GM12891 (cell line): ENCODE results near the gene SPECC1.

Source experiments
- DNase-seq: peaks from one replicate; pipeline ENCODE4 v3.0.0; 2011; ENCODE audit warnings: low spot score; ENCODE audit not compliant: insufficient read length
- FAIRE-seq: peaks from 2 replicates; lab custom pipeline; 2011; peaks lifted over from hg19 to GRCh38; lab: Jason Lieb, UNC
- PAX5 ChIP-seq: IDR thresholded peaks from 2 replicates; pipeline ENCODE4 v1.6.1; 2011; ENCODE audit warnings: low read length, moderate library complexity, mild to moderate bottlenecking; ENCODE audit not compliant: insufficient read depth, severe bottlenecking
- POLR2A ChIP-seq: IDR thresholded peaks from 2 replicates; pipeline ENCODE4 v1.6.1; 2011; ENCODE audit warnings: low read depth, low read length, control low read depth
- POLR2AphosphoS5 ChIP-seq: IDR thresholded peaks from 2 replicates; pipeline ENCODE4 v1.6.1; 2011; ENCODE audit warnings: low read depth, low read length, control low read depth
- POU2F2 ChIP-seq: IDR thresholded peaks from 2 replicates; pipeline ENCODE4 v1.6.1; 2011; ENCODE audit warnings: low read depth, mild to moderate bottlenecking, control low read depth, low read length, moderate library complexity
- SPI1 ChIP-seq: IDR thresholded peaks from 2 replicates; pipeline ENCODE4 v1.6.1; 2011; ENCODE audit warnings: low read depth, low read length, control low read depth
- TAF1 ChIP-seq: IDR thresholded peaks from 2 replicates; pipeline ENCODE4 v1.6.1; 2011; ENCODE audit warnings: low read depth, low read length, control low read depth

The SPECC1 gene

DNA sequence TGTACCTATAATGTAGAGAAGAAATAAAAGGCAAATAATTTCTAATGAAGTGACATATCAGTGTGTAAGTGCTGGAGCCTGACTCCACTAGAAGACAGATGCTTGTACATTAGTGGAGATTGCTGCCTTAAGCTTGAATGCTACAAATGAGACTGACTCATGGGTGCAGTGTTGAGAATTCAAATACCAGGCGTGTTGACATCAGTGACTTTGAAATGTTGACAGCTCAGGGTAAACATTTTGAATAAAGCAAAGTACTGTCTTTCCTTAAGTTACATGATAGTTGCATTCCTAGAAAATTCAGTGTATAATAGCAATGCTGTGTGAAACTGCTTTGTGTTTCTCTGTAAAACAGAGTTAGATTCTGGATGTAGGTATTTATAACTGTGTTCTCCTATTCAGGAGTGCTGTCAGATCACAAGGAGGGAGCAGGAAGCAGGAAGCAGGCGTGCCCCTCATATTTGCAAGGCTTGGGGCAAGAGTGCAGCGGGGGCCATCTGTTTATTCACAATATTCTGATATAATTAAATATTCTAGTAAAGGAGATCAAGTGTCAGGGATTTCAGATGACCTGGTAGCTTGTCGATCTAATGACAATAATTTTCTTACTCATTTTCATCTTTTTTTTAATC lies 119.0 kb downstream of the SPECC1 start:
- TF ChIP-seq PAX5 (no peak), SPI1 (no peak), TAF1 (no peak), POU2F2 (no peak), POLR2A (no peak), POLR2AphosphoS5 (no peak)
- FAIRE-seq (no peak), DNase-seq (no peak)

DNA sequence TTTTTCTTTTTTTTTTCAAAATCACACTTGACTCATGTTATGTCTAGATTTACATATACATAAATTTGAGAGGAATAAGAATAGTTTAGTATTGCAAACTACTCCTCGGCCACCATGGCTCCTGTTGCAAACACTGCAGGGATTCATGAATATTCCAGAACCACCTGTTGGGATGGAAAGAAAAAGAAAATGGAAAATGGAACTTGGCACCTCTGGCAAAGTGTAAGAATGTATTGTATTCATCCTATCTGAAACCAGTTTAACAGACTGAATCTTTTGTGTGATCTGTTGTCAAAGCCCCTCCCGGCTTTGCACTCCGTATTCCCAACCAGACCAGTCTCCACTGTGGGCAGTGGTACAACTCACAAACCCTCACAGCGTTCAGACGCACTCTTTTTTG lies 124.4 kb downstream of the SPECC1 start:
- FAIRE-seq (no peak), DNase-seq (no peak)
- no peak for TF ChIP-seq PAX5
- TF ChIP-seq POU2F2 = no peak
- no peak for TF ChIP-seq TAF1
- no peak for TF ChIP-seq SPI1
- no peak for TF ChIP-seq POLR2A
- TF ChIP-seq POLR2AphosphoS5 = no peak

- DNase-seq (no peak), FAIRE-seq (no peak)
- TF ChIP-seq POU2F2 = no peak
- no peak for TF ChIP-seq POLR2A
- no peak for TF ChIP-seq SPI1
These were observed 132.2 kb downstream of the SPECC1 start for GRCh38 chr17:20141198-20141972.

GRCh38 chr17:20142268-20142667 lies 133.1 kb downstream of the SPECC1 start:
- FAIRE-seq = no peak

GRCh38 chr17:20143740-20144139 lies 134.6 kb downstream of the SPECC1 start:
- FAIRE-seq (no peak), DNase-seq (no peak)

More at GRCh38 chr17:20142268-20142667, 133.1 kb downstream of the SPECC1 start:
- TF ChIP-seq TAF1 (no peak), PAX5 (no peak), SPI1 (no peak), POLR2AphosphoS5 (no peak), POU2F2 (no peak)
- DNase-seq = no peak

GRCh38 chr17:20145567-20145966 lies 136.4 kb downstream of the SPECC1 start:
- no peak for FAIRE-seq
- DNase-seq = no peak
- TF ChIP-seq POLR2AphosphoS5 = no peak
- no peak for TF ChIP-seq SPI1
- no peak for TF ChIP-seq TAF1
- TF ChIP-seq POLR2A = no peak
- TF ChIP-seq PAX5 = no peak
- TF ChIP-seq POU2F2 = no peak

More at GRCh38 chr17:20143740-20144139, 134.6 kb downstream of the SPECC1 start:
- TF ChIP-seq POLR2AphosphoS5 = no peak
- TF ChIP-seq POU2F2 = no peak
- TF ChIP-seq PAX5 = no peak
- no peak for TF ChIP-seq POLR2A
- no peak for TF ChIP-seq TAF1
- no peak for TF ChIP-seq SPI1

- no peak for TF ChIP-seq POU2F2
- no peak for TF ChIP-seq POLR2A
- no peak for TF ChIP-seq TAF1
- TF ChIP-seq POLR2AphosphoS5 = no peak
- no peak for TF ChIP-seq PAX5
- DNase-seq = no peak
These were observed 140.1 kb downstream of the SPECC1 start for GRCh38 chr17:20149251-20149650.

GRCh38 chr17:20151174-20151573 lies 142.0 kb downstream of the SPECC1 start:
- FAIRE-seq (peak; percentile 40), DNase-seq (no peak)
- no peak for TF ChIP-seq PAX5
- TF ChIP-seq SPI1 = no peak
- no peak for TF ChIP-seq TAF1
- no peak for TF ChIP-seq POU2F2
- TF ChIP-seq POLR2A = no peak

More at GRCh38 chr17:20149251-20149650, 140.1 kb downstream of the SPECC1 start:
- no peak for FAIRE-seq

DNA sequence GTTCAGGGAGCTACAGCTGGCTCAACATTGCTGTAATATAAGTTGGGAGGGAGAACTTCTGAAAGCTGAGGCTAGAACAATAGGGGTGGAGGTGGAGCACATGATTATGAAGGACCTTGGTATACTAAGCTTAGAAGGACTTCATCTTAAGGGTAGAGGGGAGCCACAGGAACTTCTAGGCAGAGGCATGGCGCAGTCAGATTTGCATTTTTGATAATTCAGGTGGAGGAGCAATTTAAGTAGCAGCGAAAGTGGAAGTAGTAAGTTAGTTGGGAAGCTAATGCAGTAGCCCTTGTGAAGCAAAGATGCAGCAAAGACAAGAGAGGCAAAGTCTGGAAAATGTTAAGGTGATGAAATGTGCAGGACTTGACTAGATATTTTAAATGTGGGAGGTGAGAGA lies 144.1 kb downstream of the SPECC1 start:
- peak; percentile 96 for FAIRE-seq
- TF ChIP-seq PAX5 = no peak
- TF ChIP-seq POU2F2 = peak; percentile 78; the same call in 1 of the 2 replicates
- DNase-seq = no peak
